Adrenal gland (tissue), 5 donors: ENCODE data around the gene ZMAT3.

Experiments
- POLR2A ChIP-seq, 2 donors: fragments of 450-650 bp; IDR thresholded peaks; one replicate each; pipeline ENCODE4 v1.6.1; 2017; ENCODE audit warnings: antibody characterized with exemption in 2 of 2, mild to moderate bottlenecking in 2 of 2, moderate library complexity in 1 of 2
- TF ChIP-seq, protein P1 (sequence below), 6 experiments: fragments of 450-650 bp in 4 of 6; fragments of 200-600 bp in 2 of 6; sonication (generic) in 1 of 6; IDR thresholded peaks; 1 replicate in 5 of 6; 2 replicates in 1 of 6; pipeline versions ENCODE4 v1.5.1 to v1.8.0; 2016 to 2021; ENCODE audit warnings: antibody characterized with exemption in 6 of 6, mild to moderate bottlenecking in 2 of 6, moderate library complexity in 1 of 6
- donor health status: DM: no; HTN: no; CAD: no.

GRCh38 chr3:179029096-179029495 lies 42.5 kb downstream of the ZMAT3 start:
- TF ChIP-seq, protein P1, sequence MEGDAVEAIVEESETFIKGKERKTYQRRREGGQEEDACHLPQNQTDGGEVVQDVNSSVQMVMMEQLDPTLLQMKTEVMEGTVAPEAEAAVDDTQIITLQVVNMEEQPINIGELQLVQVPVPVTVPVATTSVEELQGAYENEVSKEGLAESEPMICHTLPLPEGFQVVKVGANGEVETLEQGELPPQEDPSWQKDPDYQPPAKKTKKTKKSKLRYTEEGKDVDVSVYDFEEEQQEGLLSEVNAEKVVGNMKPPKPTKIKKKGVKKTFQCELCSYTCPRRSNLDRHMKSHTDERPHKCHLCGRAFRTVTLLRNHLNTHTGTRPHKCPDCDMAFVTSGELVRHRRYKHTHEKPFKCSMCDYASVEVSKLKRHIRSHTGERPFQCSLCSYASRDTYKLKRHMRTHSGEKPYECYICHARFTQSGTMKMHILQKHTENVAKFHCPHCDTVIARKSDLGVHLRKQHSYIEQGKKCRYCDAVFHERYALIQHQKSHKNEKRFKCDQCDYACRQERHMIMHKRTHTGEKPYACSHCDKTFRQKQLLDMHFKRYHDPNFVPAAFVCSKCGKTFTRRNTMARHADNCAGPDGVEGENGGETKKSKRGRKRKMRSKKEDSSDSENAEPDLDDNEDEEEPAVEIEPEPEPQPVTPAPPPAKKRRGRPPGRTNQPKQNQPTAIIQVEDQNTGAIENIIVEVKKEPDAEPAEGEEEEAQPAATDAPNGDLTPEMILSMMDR (IDR thresholded peaks at IDR 0.05), result no peak
- TF ChIP-seq POLR2A (IDR thresholded peaks at IDR 0.05), result no peak
